Stromal cell of bone marrow (primary cell): ENCODE results near the gene MISP3.

ENCODE experiments used
- DNase-seq: peaks from one replicate; pipeline ENCODE4 v3.0.0-alpha.2; 2012; ENCODE audit warnings: low read depth

MISP3 gene

DNA sequence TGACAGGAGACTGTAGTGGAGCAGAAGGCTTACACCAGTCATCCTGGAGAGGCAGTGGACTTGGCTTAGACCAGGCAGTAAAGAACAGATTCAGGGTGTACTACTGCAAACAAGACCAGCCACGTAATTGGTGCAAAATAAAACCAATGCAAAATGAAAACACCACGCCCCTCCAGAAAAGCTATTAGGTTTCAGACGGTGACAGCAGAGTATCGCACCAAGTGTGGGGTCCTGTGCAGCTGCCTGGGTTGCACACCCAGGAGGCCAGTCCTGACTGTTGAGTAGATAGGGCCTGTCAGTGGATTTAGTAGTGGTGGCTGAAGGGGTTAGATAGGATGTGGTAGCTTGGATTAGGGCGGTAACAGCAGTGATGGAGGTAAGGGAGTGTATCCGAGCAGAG is 50.3 kb downstream of the MISP3 start:
- no peak for DNase-seq
